Epidermal melanocyte (primary cell): ENCODE data around the gene C9orf153.
"Not testable (repeated sequence)": the region's sequence is repeated elsewhere in the genome, so short reads cannot be mapped to it uniquely, and the experiment has no call there.

Experiments used
- DNase-seq: peaks from one replicate; pipeline ENCODE4 v3.0.0; 2011; ENCODE audit warnings: low spot score; ENCODE audit not compliant: insufficient read length

C9orf153 gene

GRCh38 chr9:86193088-86193487, 66.4 kb downstream of the C9orf153 start:
- DNase-seq, result no peak

- DNase-seq, result not testable (repeated sequence)
These were observed 68.8 kb downstream of the C9orf153 start for GRCh38 chr9:86190700-86191099.

- DNase-seq, result no peak
These were observed 72.3 kb downstream of the C9orf153 start for GRCh38 chr9:86187121-86187520.

- DNase-seq, result no peak
These were observed 72.8 kb downstream of the C9orf153 start for GRCh38 chr9:86186696-86187095.

- peak; percentile 43 for DNase-seq
These were observed 73.6 kb downstream of the C9orf153 start for GRCh38 chr9:86185872-86186271.

- no peak for DNase-seq
These were observed 75.3 kb downstream of the C9orf153 start for GRCh38 chr9:86184138-86184524.

- DNase-seq, result no peak
These were observed 76.0 kb downstream of the C9orf153 start for GRCh38 chr9:86183229-86184137.

GRCh38 chr9:86181379-86182315, 77.8 kb downstream of the C9orf153 start:
- DNase-seq, result no peak

- no peak for DNase-seq
These were observed 81.0 kb downstream of the C9orf153 start for GRCh38 chr9:86178503-86178902.

GRCh38 chr9:86177995-86178394, 81.5 kb downstream of the C9orf153 start:
- DNase-seq, result no peak

- no peak for DNase-seq
These were observed 83.0 kb downstream of the C9orf153 start for GRCh38 chr9:86176468-86176867.

- DNase-seq, result no peak
These were observed 83.6 kb downstream of the C9orf153 start for GRCh38 chr9:86175743-86176456.

- no peak for DNase-seq
These were observed 84.2 kb downstream of the C9orf153 start for GRCh38 chr9:86175223-86175622.
